Heart right ventricle (tissue), 16 donors: ENCODE measurements around the gene ARMC12. TPM values are rescaled to one million over a fixed set of nuclear protein-coding genes. Genes with fewer than 3 reads are reported as not detected.
A peak's percentile ranks its signal among the peaks of the same experiment; 100 is the strongest.

Experiments
- ATAC-seq, 8 donors: fragments of 200-7000 bp; cut with Tn5 transposase; one replicate each; pipeline ENCODE4 v1.9.1; 2020; ENCODE audit warnings: mild to moderate bottlenecking in 8 of 8, moderate library complexity in 8 of 8, moderate number of reproducible peaks in 1 of 8
- DNase-seq, 2 donors: peaks; one replicate each; pipeline ENCODE4 v3.0.0-alpha.2; 2020
- H3K27ac ChIP-seq, 10 donors: fragments of 200-600 bp; sonication (generic) in 2 of 10; one replicate each; pipeline versions ENCODE4 v1.5.0 to v1.8.0; 2020 to 2022; ENCODE audit warnings: mild to moderate bottlenecking in 3 of 10
- H3K27me3 ChIP-seq, 7 donors: fragments of 200-600 bp; one replicate each; pipeline ENCODE4 v1.8.0; 2021 to 2022; ENCODE audit warnings: mild to moderate bottlenecking in 2 of 7
- H3K36me3 ChIP-seq, 9 donors: fragments of 200-600 bp; sonication (generic) in 1 of 9; one replicate each; pipeline versions ENCODE4 v1.5.0 to v1.8.0; 2020 to 2022; ENCODE audit warnings: mild to moderate bottlenecking in 2 of 9
- H3K4me1 ChIP-seq, 9 donors: fragments of 200-600 bp; sonication (generic) in 1 of 9; one replicate each; pipeline versions ENCODE4 v1.5.0 to v1.8.0; 2020 to 2022; ENCODE audit warnings: mild to moderate bottlenecking in 4 of 9
- H3K4me3 ChIP-seq, 10 donors: fragments of 200-600 bp; sonication (generic) in 2 of 10; one replicate each; pipeline versions ENCODE4 v1.5.0 to v1.8.0; 2020 to 2022; ENCODE audit warnings: mild to moderate bottlenecking in 7 of 10, moderate library complexity in 2 of 10
- H3K9me3 ChIP-seq, 11 donors: fragments of 200-600 bp in 10 of 11; sonication (generic) in 2 of 11; one replicate each; pipeline versions ENCODE4 v1.5.0 to v1.8.0; 2013 to 2022; ENCODE audit warnings: mild to moderate bottlenecking in 2 of 11, control low read depth in 1 of 11, moderate library complexity in 1 of 11
- WGBS, 2 donors: extraction: QIAGEN DNeasy Blood & Tissue Kit; methylation state at CpG; one replicate each; pipeline ENCODE4 v1.1.7; 2013; ENCODE audit warnings: inconsistent platforms in 1 of 2; 5-methylcytosine and 5-hydroxymethylcytosine counted together
- intact Hi-C, 10 donors: fragments of 100-400 bp; cut with DNase I; formaldehyde crosslinking; loops; one replicate each; pipeline versions ENCODE4 v1.11.1 to v1.14.2; 2022
- polyA plus RNA-seq, 2 donors: library from polyadenylated mRNA; stranded (reverse); fragments of 200-250 nt; gene quantifications; one replicate each; pipeline ENCODE4 v1.2.3, GENCODE V29; 2013
- total RNA-seq, 10 donors: library from RNA; stranded (reverse); fragmentation: NEBNext Ultra II Directional in 3 of 10; extraction: Animal tissue kit (Norgen Biotek cat#: 25700) in 3 of 10; gene quantifications; one replicate each; pipeline versions ENCODE4 v1.2.1 to v1.2.4, GENCODE V29; 2021 to 2023
- TF ChIP-seq, protein P1 (sequence below), 9 donors: fragments of 200-600 bp; sonication (generic) in 2 of 9; IDR thresholded peaks; one replicate each; pipeline versions ENCODE4 v1.5.0 to v1.8.0; 2021 to 2022; ENCODE audit warnings: antibody characterized with exemption in 9 of 9, mild to moderate bottlenecking in 5 of 9, moderate library complexity in 1 of 9
- donor health status: Arrhythmogenic right ventricular cardiomyopathy.
- donor health status: ischemic (EF 13 %, LVEDD 7.1; RV severe dilation, severe dysfunction).
- donor health status: healthy with polysubstance abuse.
- donor health status: DM: no; HTN: yes; CAD: no.
- donor health status: DM: no; HTN: no; CAD: no.
- donor health status: ischemic (EF 25% LVEDD 6.9; RV normal size, moderate dysfunction).
- donor health status: ischemic (EF 25% LVEDD 5.7; RV mildly dilated, moderate dysfunction).
- donor health status: healthy.
- donor health status: DM: yes; HTN: yes; CAD: no.
- donor health status: Ischemic cardiomyopathy.
- donor health status: ischemic (EF 35%, LVEDD 5.7; RV mildly dilated, moderate dysfunction).
- donor health status: nonischemic (EF 11% LVEDD 7.7; RV severe dilation, severe dysfunction).
- donor health status: DM: yes; HTN: yes; CAD: no.
- donor health status: PGD.
- donor health status: ischemic (EF 29% LVEDD 5.4; RV normal size, mild dysfunction).
- donor health status: nonischemic (EF 23%, LVEDD 6.1; RV moderate dilation, normal function).

The ARMC12 gene
- total and polyA plus RNA-seq, 12 donors = 0.16 to 0.95 (median 0.24) TPM; not detected in 6

DNA sequence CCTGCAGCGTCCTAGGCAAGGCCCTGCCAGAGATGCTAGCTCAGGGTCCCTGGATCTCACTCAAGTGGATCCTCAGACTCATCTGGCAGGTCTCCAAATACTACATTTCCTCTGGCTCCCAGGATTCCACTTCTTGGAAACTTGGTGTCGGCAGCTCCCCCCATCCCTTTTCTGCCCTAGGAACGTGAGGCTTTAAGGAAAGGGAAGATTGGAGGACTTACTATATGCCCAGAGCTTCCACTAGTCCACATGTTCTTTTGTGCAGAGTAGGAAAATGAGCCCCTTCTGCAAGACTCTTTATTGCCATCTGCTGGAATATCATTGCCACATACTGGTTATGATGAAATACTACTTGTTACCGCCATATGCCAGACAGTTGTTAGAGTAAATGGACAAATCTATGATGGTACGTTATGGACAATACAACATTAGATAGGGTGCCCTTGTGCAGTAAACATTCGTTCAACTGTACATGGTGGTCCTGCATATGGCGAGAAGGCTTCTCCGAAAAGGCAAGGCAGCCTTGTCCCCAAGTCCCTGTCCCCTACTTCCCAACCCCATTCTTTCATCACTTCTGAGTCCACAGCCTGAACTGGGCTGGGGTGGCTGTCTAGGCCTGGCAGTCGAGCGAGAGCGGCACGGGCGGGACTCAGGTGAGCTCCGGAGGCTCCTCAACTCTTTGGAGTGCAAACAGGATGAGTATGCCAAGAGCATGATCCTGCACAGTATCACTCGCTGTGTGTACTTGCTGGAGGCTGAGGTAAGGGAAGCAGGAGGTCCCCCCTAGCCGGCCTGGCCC, 780 bp downstream of the ARMC12 start:
- H3K27ac ChIP-seq = no peak overlapping the region
- ATAC-seq = peak; percentile 70 to 91 (median 80)

DNA sequence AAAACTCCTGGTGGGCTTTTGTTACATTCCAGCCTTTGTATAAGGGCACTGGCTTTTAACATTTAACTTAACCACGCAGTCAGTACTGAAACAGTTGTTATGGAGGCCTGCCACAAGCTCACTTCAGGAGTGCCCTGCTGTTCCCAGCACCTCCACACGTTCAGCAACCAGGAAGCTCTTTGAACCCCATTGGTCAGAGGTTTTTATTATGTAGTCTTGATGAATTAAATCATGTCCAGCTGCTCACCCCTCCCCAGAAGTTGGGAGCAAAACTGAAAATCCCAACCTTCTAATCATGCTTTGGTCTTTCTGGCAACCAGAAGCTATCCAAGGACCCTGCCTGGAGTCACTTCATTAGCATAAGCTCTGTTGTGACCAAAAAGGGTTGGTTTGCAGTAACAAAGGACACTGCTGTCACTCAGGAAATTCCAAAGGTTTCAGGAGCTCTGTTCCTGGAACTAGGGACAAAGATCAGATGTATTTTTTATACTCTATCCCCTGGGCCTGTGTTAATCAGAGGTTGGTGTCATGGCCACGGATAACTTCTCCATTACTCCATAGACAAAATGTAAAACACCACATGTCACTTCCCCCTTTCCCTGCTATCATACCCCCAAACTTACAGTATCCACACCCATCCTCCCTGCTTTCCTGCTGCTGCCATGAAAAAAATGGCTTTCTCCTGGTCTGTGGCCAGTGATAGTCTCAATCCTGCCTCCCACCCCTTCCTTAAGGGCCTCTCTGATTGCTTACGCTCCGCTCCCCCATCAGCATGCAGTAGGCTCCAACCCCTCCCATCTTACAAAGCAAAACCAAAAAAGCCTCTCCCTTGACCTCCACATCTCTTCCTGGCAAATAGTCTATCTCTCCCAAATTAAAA, 3.1 kb downstream of the ARMC12 start:
- H3K36me3 ChIP-seq = no peaks in the 10 kb centered on the region
- DNase-seq = no peak
- peaks cover 0 to 31% (median 13%) of the 10 kb centered on the region in 9 donors for H3K4me1 ChIP-seq
- TF ChIP-seq, protein P1, sequence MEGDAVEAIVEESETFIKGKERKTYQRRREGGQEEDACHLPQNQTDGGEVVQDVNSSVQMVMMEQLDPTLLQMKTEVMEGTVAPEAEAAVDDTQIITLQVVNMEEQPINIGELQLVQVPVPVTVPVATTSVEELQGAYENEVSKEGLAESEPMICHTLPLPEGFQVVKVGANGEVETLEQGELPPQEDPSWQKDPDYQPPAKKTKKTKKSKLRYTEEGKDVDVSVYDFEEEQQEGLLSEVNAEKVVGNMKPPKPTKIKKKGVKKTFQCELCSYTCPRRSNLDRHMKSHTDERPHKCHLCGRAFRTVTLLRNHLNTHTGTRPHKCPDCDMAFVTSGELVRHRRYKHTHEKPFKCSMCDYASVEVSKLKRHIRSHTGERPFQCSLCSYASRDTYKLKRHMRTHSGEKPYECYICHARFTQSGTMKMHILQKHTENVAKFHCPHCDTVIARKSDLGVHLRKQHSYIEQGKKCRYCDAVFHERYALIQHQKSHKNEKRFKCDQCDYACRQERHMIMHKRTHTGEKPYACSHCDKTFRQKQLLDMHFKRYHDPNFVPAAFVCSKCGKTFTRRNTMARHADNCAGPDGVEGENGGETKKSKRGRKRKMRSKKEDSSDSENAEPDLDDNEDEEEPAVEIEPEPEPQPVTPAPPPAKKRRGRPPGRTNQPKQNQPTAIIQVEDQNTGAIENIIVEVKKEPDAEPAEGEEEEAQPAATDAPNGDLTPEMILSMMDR (IDR thresholded peaks at IDR 0.05) = no peak
- peak overlapping the region; percentile 28 to 78 (median 64) for H3K27ac ChIP-seq
- H3K4me3 ChIP-seq = no peak overlapping the region
- ATAC-seq = peak in 6 of 8 donors; percentile 15 to 50 (median 32)
- WGBS, 2 donors = 56 to 61% methylated on average over 5 of the region's 5 CpGs
- intact Hi-C loops = loop anchor here in 3 of 10 donors (5.0 kb wide), 1 partner anchor 218 kb away; no protein-coding TSS in a partner anchor
- no peaks in the 10 kb centered on the region for H3K9me3 ChIP-seq
- H3K27me3 ChIP-seq = no peaks in the 10 kb centered on the region

More for the DNA sequence above, 780 bp downstream of the ARMC12 start:
- no peaks in the 10 kb centered on the region for H3K27me3 ChIP-seq
- TF ChIP-seq, protein P1 (IDR thresholded peaks at IDR 0.05) = peak; percentile 83 to 92 (median 87)
- intact Hi-C loops = loop anchor here (1.0 to 5.0 kb wide), 8 partner anchors 153 to 215 kb away; no protein-coding TSS in a partner anchor
- no peaks in the 10 kb centered on the region for H3K9me3 ChIP-seq
- no peak for DNase-seq
- H3K36me3 ChIP-seq = no peaks in the 10 kb centered on the region
- H3K4me1 ChIP-seq = peaks cover 5 to 43% (median 20%) of the 10 kb centered on the region in 9 donors
- WGBS, 2 donors = 57 to 62% methylated on average over 16 of the region's 16 CpGs
- no peak overlapping the region for H3K4me3 ChIP-seq

DNA sequence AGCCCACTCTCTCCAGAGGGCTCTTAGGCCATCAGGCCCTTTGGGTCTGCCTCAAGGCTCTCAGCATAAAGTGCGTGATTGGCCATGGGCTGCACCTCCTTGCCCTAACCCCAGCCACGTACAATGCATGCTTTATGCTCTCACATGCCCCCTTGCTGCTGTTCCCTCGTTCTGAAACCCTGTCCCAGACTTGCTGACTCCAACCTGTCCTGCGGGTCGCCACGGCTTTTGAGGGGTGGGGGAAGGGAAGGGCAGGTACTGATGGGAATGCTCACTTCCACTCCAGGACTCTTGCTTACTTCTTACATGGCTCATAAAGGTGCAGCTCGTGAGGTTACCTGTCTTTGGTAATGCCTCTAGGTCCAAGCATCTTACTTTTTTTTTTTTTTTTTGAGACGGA, 6.0 kb downstream of the ARMC12 start:
- Histone ChIP-seq H3K4me1 (peaks cover 0 to 16% (median 0%) of the 10 kb centered on the region in 9 donors), H3K4me3 (no peak overlapping the region), H3K27ac (no peak overlapping the region), H3K9me3 (peaks cover 0 to 6% (median 0%) of the 10 kb centered on the region in 11 donors), H3K27me3 (no peaks in the 10 kb centered on the region), H3K36me3 (no peaks in the 10 kb centered on the region)
- intact Hi-C loops = no loop called here
- 55 to 56% methylated on average over 8 of the region's 8 CpGs for WGBS, 2 donors
- TF ChIP-seq, protein P1 (IDR thresholded peaks at IDR 0.05) = no peak
- ATAC-seq (no peak), DNase-seq (no peak)

DNA sequence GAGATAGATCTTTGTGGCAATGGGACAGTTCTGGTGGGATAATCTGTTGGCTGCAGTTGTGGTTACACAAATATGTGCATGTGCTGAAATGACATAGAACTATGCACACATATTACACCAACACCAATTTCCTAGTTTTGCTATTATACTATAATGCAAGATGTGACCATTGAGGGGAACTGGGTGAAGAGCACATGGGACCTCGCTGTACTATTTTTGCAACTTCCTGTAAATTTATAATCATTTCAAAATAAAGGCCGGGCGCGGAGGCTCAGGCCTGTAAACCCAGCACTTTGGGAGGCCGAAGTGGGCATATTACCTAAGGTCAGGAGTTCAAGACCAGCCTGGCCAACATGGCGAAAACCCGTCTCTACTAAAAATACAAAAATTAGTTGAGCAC, 8.7 kb downstream of the ARMC12 start:
- Histone ChIP-seq H3K36me3 (no peaks in the 10 kb centered on the region), H3K4me3 (no peak overlapping the region), H3K27ac (no peak overlapping the region), H3K27me3 (no peaks in the 10 kb centered on the region), H3K4me1 (peaks cover 0 to 5% (median 0%) of the 10 kb centered on the region in 9 donors), H3K9me3 (peaks cover 0 to 11% (median 0%) of the 10 kb centered on the region in 11 donors)
- TF ChIP-seq, protein P1 (IDR thresholded peaks at IDR 0.05) = no peak
- WGBS, 2 donors = 88 to 94% methylated on average over 7 of the region's 7 CpGs
- DNase-seq (no peak), ATAC-seq (no peak)
- intact Hi-C loops = no loop called here
